Left ventricle myocardium superior (tissue), 1 donor: ENCODE results near the gene CHST15. TPM values are rescaled to one million over a fixed set of nuclear protein-coding genes. Genes with fewer than 3 reads are reported as not detected.

Experiments
- ATAC-seq: fragments of 200-7000 bp; cut with Tn5 transposase; one replicate; pipeline ENCODE4 v1.9.1; 2020; ENCODE audit warnings: mild to moderate bottlenecking, moderate library complexity
- DNase-seq: peaks from one replicate; pipeline ENCODE4 v3.0.0-alpha.2; 2020
- intact Hi-C: fragments of 100-400 bp; cut with micrococcal nuclease; formaldehyde crosslinking; loops from one replicate; pipeline ENCODE4 v1.11.0; 2022
- total RNA-seq: library from RNA; stranded (reverse); fragmentation: NEBNext Ultra II Directional; extraction: Animal tissue kit (Norgen Biotek cat#: 25700); gene quantifications from one replicate; pipeline ENCODE4 v1.2.1, GENCODE V29; 2021
- donor health status: DM: no; HTN: yes; CAD: no; lungs with severe emphysema.

CHST15 gene
- total RNA-seq, 1 donor from 2014 or later, result 4.0 TPM

GRCh38 chr10:123970207-123970926 is 123.0 kb downstream of the CHST15 start:
- no peak for DNase-seq
- intact Hi-C loops, result no loop called here
- no peak for ATAC-seq

GRCh38 chr10:123967626-123968243 is 125.7 kb downstream of the CHST15 start:
- DNase-seq, result peak; percentile 79
- intact Hi-C loops, result loop anchor here (5.0 kb wide), 1 partner anchor 385 kb away; no protein-coding TSS in a partner anchor
- peak; percentile 79 for ATAC-seq

- ATAC-seq (no peak), DNase-seq (no peak)
- intact Hi-C loops, result loop anchor here (5.0 kb wide), 1 partner anchor 385 kb away; no protein-coding TSS in a partner anchor
Measured at GRCh38 chr10:123966896-123967231, 126.5 kb downstream of the CHST15 start.

DNA sequence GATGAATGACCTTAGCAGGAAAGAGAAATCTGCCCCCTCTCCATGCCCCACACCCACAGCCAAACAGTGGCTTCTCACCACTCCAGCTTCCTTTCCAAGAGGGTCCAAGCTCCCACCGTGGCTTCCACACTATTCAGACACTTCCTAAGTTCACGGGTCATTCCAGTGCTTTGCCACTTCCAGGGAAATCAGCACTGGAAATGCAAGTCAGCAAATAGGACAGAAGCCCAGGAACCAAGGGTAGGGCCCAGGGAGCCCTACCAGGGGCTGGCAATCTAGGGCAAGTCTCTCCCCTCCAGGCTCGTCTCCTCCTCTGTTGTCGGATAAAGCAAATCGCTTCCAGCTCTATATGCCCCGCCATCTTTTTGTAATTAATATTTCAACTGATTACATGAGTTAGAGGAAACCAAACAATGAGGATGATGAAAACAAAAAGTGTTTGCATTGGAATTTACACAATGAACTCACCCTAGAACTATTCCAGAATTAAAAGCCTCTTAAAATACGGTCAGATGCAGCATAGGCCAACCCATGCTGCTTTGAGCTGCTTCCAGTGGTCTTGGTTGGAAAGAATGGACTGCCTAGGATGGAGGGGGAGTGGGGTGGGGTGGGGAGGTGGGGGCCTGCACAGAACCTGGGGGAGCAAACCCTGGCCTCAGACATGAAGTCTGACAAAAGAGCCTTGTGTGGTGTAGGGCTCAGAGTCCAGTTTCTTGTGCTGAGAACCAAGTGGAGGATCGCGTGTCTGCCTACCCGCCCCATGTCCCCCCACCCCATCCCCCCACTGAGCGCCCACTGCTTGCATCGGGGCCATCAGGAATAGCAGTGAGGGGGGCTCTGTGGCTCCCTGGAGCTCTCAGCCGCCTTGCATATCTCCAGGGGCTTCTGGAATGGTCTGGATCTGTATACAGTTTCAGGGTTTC is 127.2 kb downstream of the CHST15 start:
- DNase-seq (no peak), ATAC-seq (no peak)
- intact Hi-C loops, result loop anchor here (5.0 kb wide), 1 partner anchor 384 kb away; no protein-coding TSS in a partner anchor

DNA sequence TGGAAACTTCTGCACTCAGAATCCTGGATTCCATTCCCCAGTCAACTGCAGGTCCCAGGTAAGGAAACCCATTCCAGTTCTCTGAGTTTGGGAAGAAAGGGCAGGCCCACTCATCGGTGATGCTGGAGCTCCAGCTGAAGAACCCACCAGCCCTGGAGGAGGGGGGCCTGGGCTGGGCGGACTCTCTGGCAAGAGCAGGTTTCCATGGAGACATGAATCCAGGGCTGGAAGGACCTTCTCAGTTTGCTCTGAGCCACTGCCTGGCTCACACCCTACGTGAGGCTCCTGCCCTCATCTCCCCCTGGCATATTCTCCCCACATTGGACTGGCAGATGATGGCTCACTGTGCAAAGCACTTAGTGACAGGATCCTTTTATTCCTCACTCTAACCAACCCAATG is 128.4 kb downstream of the CHST15 start:
- ATAC-seq (no peak), DNase-seq (no peak)
- intact Hi-C loops, result loop anchor here (5.0 kb wide), 1 partner anchor 383 kb away; no protein-coding TSS in a partner anchor

DNA sequence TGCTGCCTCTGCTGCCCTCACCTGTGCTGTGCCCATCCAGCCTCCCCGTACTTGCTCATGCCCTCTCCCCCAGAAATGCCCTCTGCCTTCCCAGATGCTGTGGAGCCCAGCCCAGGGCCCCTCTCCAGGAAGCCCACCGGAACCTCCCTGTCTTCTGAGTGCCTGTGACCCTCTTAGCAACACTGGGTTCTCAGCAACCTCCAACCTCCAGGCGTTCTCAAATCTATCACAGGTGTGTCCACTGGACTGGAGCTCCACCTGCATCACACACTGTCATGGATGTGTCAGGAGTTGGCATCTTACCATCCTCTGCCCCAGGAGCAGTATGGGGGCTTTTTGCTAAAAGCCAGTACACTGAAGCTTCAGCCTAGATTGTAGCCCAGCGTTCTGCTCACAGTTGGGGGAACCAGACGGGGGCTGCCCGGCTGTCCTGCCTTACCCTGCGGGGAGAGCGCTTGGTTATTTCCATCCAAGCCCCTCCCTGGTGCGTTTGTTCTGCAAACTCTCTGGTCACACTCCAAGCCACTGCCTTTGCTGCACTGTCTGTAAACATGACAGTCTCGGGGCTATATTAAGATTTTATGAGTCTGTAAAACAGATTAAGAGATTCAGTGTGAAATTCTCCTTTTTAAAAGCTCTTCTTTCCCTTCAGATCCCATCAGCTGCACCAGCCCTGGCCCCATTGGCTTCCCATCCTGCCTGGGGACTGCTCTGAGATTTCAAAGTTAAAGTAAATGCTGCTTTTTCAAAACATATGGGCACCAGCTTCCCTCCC is 130.5 kb downstream of the CHST15 start:
- no peak for DNase-seq
- intact Hi-C loops, result no loop called here
- ATAC-seq, result no peak

DNA sequence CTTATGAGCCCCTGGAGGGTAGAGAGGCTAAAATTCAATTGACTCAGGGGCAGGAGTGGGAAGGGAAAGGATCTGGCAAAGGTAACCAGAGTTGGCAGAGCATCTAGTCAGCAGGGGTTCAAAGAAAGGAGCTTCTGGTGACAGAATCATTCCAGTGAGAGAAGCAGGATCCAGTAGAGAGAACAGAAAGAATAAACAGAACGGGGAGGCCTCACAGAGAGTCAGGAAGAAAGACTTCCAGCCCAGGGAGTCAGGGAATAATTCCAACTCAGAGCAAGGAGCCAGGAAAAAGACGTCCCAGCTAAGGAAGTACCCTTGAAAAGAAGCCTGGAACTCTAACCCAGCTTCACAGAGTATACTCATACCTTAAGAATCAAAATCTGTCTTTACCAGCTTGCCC is 135.2 kb downstream of the CHST15 start:
- no peak for DNase-seq
- intact Hi-C loops, result no loop called here
- no peak for ATAC-seq

Other genes with a start within 250 kb of the CHST15 start
- 4.1 TPM for gene CPXM2, start 201.8 kb downstream of the CHST15 start, total RNA-seq